Aorta (tissue), 5 donors: ENCODE results near the gene SPECC1L. TPM values are rescaled to one million over a fixed set of nuclear protein-coding genes. Genes with fewer than 3 reads are reported as not detected.
"Not testable (repeated sequence)": the region's sequence is repeated elsewhere in the genome, so short reads cannot be mapped to it uniquely, and the experiment has no call there.

ENCODE experiments used
- ATAC-seq: fragments of 200-7000 bp; cut with Tn5 transposase; one replicate; pipeline ENCODE4 v1.9.1; 2022; ENCODE audit warnings: moderate library complexity; ENCODE audit not compliant: low FRiP score
- DNase-seq, 2 donors: peaks; one replicate each; pipeline ENCODE4 v3.0.0-alpha.2; 2020
- H3K27ac ChIP-seq, 2 donors: one replicate each; pipeline ENCODE4 v1.5.1; 2013; ENCODE audit warnings: low read length in 2 of 2, mild to moderate bottlenecking in 2 of 2, moderate library complexity in 2 of 2, control low read depth in 1 of 2, inconsistent platforms in 1 of 2, low read depth in 1 of 2
- H3K27me3 ChIP-seq, 2 donors: one replicate each; pipeline ENCODE4 v1.6.1; 2013; ENCODE audit warnings: control low read depth in 1 of 2, low read length in 1 of 2, mild to moderate bottlenecking in 1 of 2, moderate library complexity in 1 of 2; ENCODE audit not compliant: insufficient read depth in 2 of 2, control insufficient read depth in 1 of 2
- H3K36me3 ChIP-seq, 2 donors: one replicate each; pipeline ENCODE4 v1.6.1; 2013; ENCODE audit warnings: control low read depth in 1 of 2, low read length in 1 of 2, mild to moderate bottlenecking in 1 of 2; ENCODE audit not compliant: insufficient read depth in 2 of 2, control insufficient read depth in 1 of 2
- H3K4me1 ChIP-seq, 2 donors: one replicate each; pipeline ENCODE4 v1.6.1; 2013; ENCODE audit warnings: low read length in 2 of 2, control low read depth in 1 of 2, mild to moderate bottlenecking in 1 of 2, moderate library complexity in 1 of 2; ENCODE audit not compliant: insufficient read depth in 2 of 2, control insufficient read depth in 1 of 2
- H3K4me3 ChIP-seq, 2 donors: one replicate each; pipeline ENCODE4 v1.5.1; 2013; ENCODE audit warnings: low read length in 2 of 2, control low read depth in 1 of 2, mild to moderate bottlenecking in 1 of 2
- H3K9me3 ChIP-seq: one replicate; pipeline ENCODE4 v1.6.1; 2013; ENCODE audit warnings: mild to moderate bottlenecking, low read length; ENCODE audit not compliant: control insufficient read depth
- WGBS, 2 donors: extraction: QIAGEN DNeasy Blood & Tissue Kit; methylation state at CpG; one replicate each; pipeline ENCODE4 v1.1.7; 2013; 5-methylcytosine and 5-hydroxymethylcytosine counted together
- intact Hi-C, 2 donors: fragments of 100-400 bp; cut with DNase I; formaldehyde crosslinking; loops; one replicate each; pipeline versions ENCODE4 v1.14.2 to v1.15.0; 2022
- polyA plus RNA-seq, 2 donors: library from polyadenylated mRNA; stranded (reverse); fragments of 200-250 nt; gene quantifications; one replicate each; pipeline ENCODE4 v1.2.3, GENCODE V29; 2013
- total RNA-seq, 2 donors: library from RNA; stranded (reverse); fragmentation: NEBNext Ultra II Directional; extraction: Animal tissue kit (Norgen Biotek cat#: 25700); gene quantifications; one replicate each; pipeline ENCODE4 v1.2.1, GENCODE V29; 2021
- donor health status: healthy with polysubstance abuse.
- donor health status: Bipolar disorder and iron deficiency.
- donor health status: DM: no; HTN: no; CAD: no.
- donor health status: DM: no; HTN: no; CAD: no.
- donor health status: DM: yes; HTN: yes; CAD: no.

The SPECC1L gene
- total and polyA plus RNA-seq, 4 donors = 15.0 to 92.0 (median 47.7) TPM

DNA sequence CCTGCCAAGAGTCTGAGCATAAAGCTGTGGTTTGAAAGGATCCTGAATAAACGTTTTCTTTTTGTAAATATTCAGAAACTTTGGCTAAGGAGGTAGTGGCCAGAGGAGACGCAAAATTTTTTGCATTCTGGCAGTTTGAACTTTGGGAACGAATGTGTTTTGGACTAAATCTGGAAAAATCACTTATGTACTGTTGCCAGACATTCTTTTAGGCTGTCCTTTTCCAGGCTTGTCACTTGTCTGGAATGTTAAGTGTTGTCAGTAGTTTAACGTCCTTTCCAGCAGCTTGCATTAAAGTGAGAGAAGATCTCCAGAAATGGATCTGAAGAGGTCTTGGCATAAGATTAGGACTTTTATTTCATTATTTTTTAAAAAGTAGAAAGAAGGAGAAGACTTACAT, 18.5 kb downstream of the SPECC1L start:
- Histone ChIP-seq H3K36me3 (no peaks in the 10 kb centered on the region), H3K4me1 (peaks cover 3 to 7% of the 10 kb centered on the region in 2 donors), H3K9me3 (no peaks in the 10 kb centered on the region), H3K4me3 (no peak overlapping the region), H3K27me3 (no peaks in the 10 kb centered on the region), H3K27ac (no peak overlapping the region)
- WGBS, 2 donors = 2 to 6% methylated on average over 4 of the region's 4 CpGs
- ATAC-seq = peak; percentile 81
- intact Hi-C loops = no loop called here
- DNase-seq = no peak

DNA sequence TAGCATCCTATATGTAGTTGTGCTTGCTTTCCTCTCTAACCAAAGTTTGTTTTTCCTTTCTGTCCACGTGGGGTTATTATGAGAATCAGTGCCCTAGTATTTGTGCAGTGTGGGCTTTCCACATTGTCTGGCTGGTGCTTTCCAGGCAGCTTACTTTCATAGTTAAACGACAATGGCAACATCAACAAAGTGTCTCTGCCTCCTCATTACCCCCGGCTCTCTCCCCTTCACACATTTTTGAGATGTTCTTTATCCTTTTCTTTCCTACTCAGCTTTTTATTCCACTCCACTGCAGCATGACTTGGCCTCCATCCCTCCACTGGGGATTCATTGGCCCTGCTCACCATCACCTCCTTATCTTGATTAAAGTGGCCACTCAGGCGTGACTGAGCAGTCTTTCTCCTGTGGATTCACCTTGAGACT, 19.1 kb downstream of the SPECC1L start:
- ATAC-seq = peak; percentile 31
- Histone ChIP-seq H3K27ac (peak overlapping the region; percentile 38 to 86), H3K36me3 (no peaks in the 10 kb centered on the region), H3K4me1 (peaks cover 3 to 7% of the 10 kb centered on the region in 2 donors), H3K4me3 (no peak overlapping the region), H3K9me3 (no peaks in the 10 kb centered on the region), H3K27me3 (no peaks in the 10 kb centered on the region)
- 1 to 3% methylated on average over 4 of the region's 4 CpGs for WGBS, 2 donors
- DNase-seq = no peak
- intact Hi-C loops = no loop called here

DNA sequence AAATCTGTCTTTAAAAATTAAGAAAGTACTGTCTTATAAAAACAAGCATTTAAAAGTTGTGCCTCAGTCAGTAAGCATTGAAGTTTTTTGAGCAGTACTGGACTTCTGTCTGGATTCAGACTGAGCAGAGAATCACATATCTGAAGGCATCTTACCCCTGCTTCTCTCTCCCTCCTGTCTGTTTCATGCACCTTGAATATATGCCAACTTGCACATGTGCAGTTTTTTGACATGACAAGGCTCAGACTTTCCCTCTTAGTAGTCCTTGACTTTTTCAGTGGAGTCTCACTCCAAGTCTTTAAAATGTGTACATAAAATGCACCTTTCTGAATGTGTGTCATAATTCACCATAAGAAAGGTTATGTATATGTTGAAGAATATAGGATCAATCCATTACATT, 19.8 kb downstream of the SPECC1L start:
- Histone ChIP-seq H3K4me3 (no peak overlapping the region), H3K27ac (peak overlapping the region; percentile 38 to 82), H3K36me3 (no peaks in the 10 kb centered on the region), H3K27me3 (no peaks in the 10 kb centered on the region), H3K4me1 (peaks cover 2 to 7% of the 10 kb centered on the region in 2 donors), H3K9me3 (no peaks in the 10 kb centered on the region)
- intact Hi-C loops = no loop called here
- ATAC-seq (no peak), DNase-seq (no peak)

DNA sequence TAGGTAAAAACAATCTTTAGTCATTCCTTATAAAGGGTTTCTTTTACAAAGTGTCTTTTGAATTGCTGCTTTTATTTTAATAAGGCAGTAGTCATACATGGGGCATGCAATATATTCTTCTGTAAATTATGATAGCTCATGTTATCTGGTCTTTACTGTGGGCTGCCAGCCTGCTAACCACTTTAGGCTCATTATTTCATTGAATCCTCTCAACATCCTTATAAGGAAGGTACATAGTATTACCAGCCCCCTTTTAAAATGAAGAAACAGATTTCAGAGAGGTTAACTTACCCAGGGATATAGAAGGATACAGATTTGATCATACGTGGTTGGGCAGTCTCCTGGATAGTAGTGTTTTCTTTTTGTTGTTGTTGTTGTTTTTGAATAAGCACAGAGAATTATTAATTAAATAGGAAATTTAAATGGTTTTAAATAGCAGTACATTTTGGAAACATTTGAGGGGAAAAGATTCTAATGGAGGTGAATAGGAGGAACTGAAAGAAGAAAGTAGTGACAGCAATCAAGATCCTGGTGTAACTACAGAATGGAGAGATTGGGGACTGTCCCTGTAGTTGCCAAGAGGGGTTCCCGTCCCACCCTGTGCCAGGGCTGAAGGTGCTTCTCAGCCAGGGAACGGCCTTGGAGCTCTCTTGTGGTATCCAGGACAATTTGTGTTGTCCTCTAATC, 21.0 kb downstream of the SPECC1L start:
- H3K27ac ChIP-seq = peak overlapping the region in 1 of 2 donors; percentile 33
- H3K9me3 ChIP-seq = no peaks in the 10 kb centered on the region
- H3K4me3 ChIP-seq = no peak overlapping the region
- WGBS, 2 donors = 49 to 58% methylated on average over 3 of the region's 3 CpGs
- no peaks in the 10 kb centered on the region for H3K27me3 ChIP-seq
- no peaks in the 10 kb centered on the region for H3K36me3 ChIP-seq
- intact Hi-C loops = no loop called here
- DNase-seq (no peak), ATAC-seq (no peak)
- H3K4me1 ChIP-seq = peaks cover 2 to 7% of the 10 kb centered on the region in 2 donors

DNA sequence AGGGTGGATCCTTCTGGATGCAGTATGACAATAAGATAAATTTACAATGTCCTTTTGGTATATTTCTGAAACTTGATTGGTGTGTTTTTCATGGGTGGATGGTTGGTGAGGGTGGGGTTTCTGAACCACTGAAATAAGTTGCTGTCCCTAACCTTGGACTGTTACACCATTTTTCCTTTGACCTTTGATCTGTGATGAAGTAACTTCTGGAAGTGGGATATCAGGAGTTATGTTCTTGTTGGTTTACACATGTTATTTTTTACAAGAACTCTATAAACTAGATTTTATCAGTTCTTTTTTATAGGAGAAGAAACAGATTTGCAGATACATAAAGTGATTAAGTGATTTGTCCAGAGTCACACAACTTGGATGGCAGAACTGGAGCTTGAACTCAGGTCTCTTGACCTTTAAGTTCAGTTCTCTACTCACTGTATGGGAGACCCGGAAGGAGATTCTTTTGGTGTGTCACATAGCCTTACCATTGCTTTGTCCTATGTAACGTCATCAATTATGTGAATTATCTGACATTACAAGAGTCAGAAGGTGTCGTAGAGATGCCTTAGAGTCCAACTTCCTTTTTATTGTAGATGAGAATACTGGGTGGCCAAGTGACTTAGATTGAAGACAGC, 21.7 kb downstream of the SPECC1L start:
- H3K27me3 ChIP-seq, intact Hi-C loops, DNase-seq, H3K36me3 ChIP-seq, H3K9me3 ChIP-seq, H3K4me3 ChIP-seq, H3K4me1 ChIP-seq, ATAC-seq: not testable (repeated sequence)
- H3K27ac ChIP-seq = peak overlapping the region in 1 of 2 donors; percentile 33
- 98% methylated on average over 3 of the region's 3 CpGs for WGBS, 2 donors

DNA sequence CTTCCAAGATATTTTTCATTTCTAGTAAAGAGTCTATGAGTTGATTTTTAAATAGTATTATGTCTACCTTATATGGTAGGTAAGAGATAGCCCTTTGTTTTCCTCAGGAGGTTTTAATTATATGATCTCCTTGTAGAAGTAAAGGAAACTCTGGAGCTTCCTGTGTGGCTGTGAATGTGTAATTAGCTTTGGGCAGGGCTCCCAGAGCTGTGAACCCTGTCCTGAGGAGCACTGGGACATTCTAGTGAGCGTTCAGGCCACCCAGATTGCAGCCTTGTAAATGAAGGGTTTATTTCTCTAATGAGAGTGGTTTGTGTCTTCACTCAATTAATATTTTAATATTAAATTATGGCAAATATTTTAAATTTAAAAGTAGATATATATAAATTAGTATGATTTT, 24.3 kb downstream of the SPECC1L start:
- H3K4me1 ChIP-seq, DNase-seq, H3K27ac ChIP-seq, H3K4me3 ChIP-seq, H3K27me3 ChIP-seq, intact Hi-C loops, ATAC-seq, H3K9me3 ChIP-seq, H3K36me3 ChIP-seq: not testable (repeated sequence)
- 44 to 58% methylated on average over 1 of the region's 1 CpG for WGBS, 2 donors

DNA sequence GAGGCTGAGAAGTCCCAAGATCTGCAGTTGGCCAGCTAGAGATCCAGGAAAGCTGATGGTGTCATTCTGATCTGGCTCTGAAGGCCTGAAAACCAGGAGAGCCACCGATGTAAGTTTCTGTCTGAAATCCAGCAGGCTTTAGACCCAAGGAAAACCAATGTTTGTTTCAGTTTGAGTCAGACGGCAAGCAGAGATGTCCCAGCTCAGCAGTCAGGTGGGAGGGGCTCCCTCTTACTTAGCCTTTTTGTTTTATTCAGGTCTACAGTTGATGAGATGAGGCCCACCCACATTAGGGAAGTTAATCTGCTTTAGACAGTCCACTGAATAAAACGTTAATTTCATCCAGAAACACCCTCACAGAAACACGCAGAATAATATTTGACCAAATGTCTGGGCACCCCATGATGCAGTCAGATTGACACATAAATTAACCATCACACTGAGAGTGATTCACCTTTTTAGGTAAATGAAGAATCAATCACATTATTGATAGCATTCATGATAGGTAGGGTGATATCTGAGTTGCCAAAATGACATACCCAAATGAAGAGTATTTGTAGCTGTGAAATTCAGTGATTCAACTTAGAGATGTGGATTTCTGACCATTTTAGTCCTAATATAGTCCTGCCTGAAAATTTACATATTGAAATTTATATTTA, 28.0 kb downstream of the SPECC1L start:
- intact Hi-C loops, H3K4me1 ChIP-seq: not testable (repeated sequence)

DNA sequence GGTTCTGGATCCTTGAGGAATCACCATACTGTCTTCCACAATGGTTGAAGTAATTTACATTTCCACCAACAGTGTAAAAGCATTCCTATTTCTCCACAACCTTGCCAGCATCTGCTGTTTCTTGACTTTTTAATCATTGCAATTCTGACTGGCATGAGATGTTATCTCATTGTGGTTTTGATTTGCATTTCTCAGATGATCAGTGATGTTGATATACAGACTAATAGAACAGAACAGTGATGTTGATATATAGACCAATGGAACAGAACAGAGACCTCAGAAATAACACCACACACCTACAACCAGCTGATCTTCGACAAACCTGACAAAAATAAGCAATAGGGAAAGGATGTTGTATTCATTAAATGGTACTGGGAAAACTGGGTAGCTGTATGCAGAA, 29.9 kb downstream of the SPECC1L start:
- H3K4me1 ChIP-seq = peaks cover 12% of the 10 kb centered on the region in 2 donors

More for the DNA sequence above, 28.0 kb downstream of the SPECC1L start:
- H3K9me3 ChIP-seq, DNase-seq, ATAC-seq, H3K4me3 ChIP-seq, H3K27ac ChIP-seq, H3K27me3 ChIP-seq, H3K36me3 ChIP-seq: not testable (repeated sequence)
- 25 to 33% methylated on average over 3 to 4 of the region's 4 CpGs for WGBS, 2 donors

More for the DNA sequence above, 29.9 kb downstream of the SPECC1L start:
- H3K27me3 ChIP-seq, intact Hi-C loops, H3K36me3 ChIP-seq, H3K4me3 ChIP-seq, H3K9me3 ChIP-seq, ATAC-seq, DNase-seq, H3K27ac ChIP-seq: not testable (repeated sequence)
- 88 to 92% methylated on average over 1 of the region's 1 CpG for WGBS, 2 donors
